KG1 (cell line): Measurements from ENCODE around the gene P2RX3.
"Not testable (repeated sequence)": the region's sequence is repeated elsewhere in the genome, so short reads cannot be mapped to it uniquely, and the experiment has no call there.

Experiments
- DNase-seq: peaks from one replicate; lab custom pipeline; 2025; lab: John Stamatoyannopoulos, UW

The P2RX3 gene

DNA sequence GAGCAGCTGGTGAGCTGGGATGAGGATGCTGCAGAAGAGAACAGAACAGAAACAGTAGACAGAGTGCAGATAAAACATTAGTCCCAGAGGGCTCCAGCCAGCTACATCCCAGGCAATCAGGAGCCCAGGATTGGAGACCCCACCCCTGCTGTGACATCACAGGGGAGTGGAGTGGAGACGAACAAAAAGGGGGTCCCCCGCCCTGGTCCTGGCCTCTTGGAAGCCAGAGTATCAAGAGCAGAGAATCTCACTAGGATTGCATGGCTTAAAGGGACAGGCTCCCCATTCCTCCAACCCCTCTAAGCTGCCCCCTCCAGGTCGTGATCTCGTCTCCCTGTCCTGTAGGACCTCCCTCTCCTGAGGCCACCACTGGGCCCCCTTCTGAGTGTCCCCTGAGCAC, at the start of gene P2RX3:
Gene P2RX3, plus strand, starts transcription at position 211 of the 400 bp plus-strand sequence. CDS start 199 bp downstream, outside the sequence.
- no peak for DNase-seq

DNA sequence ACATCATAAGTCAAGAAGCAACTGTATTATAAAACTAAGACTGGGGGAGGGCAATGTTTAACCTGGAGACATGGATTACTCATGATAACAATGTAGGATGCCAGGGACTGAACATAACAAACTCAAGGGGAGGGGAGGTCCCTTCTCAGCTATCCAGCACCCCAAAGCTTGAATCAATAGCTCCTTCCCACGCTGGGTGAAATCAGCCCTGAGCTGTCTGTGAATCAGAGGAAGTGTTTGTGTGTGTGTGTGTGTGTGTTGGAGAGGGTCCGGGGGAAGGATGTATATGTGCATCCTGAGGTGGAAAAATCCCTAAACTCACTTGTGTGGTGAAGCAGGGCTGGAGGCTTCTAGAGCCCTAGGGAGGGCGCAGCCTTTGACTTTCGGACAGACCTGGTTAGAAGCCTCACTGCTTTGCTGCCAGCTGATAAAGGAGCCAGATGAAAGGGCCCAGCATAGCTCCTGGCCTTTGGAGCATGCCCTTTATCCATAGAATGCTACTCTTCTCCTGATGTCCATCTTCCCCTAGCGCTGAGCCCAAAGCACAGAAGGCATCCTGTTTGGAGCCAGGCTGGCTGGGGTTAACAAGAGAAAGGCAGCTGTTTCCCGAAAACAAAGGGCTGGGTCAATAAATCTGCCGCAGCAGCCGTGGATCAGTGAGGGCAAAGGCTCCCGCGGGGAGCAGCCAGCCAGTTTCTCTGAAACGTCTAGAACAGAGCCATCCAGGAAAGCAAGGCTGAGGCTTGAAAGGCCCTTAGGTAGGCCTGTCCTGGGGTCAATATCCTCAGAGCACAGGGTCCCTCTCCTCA, 49.2 kb upstream of the P2RX3 start:
- DNase-seq = no peak

DNA sequence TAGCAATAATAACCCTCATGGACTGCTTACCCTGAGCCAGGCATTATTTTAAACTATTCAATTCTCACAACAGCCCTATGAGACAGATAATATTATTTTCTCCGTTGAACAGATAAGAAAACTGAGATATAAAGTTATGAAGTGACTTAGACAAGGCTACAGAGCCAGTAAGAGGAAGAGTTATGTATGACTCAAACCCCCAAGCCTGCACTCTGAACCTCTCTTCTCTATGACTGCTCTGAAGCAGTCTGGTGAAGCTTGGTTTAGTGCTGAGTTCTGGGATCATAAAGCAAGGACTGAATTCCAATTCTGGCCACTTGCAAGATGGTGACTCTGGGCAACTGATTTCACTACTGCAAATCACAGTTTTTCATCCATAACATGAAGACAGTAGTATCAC, 47.9 kb upstream of the P2RX3 start:
- DNase-seq = no peak

DNA sequence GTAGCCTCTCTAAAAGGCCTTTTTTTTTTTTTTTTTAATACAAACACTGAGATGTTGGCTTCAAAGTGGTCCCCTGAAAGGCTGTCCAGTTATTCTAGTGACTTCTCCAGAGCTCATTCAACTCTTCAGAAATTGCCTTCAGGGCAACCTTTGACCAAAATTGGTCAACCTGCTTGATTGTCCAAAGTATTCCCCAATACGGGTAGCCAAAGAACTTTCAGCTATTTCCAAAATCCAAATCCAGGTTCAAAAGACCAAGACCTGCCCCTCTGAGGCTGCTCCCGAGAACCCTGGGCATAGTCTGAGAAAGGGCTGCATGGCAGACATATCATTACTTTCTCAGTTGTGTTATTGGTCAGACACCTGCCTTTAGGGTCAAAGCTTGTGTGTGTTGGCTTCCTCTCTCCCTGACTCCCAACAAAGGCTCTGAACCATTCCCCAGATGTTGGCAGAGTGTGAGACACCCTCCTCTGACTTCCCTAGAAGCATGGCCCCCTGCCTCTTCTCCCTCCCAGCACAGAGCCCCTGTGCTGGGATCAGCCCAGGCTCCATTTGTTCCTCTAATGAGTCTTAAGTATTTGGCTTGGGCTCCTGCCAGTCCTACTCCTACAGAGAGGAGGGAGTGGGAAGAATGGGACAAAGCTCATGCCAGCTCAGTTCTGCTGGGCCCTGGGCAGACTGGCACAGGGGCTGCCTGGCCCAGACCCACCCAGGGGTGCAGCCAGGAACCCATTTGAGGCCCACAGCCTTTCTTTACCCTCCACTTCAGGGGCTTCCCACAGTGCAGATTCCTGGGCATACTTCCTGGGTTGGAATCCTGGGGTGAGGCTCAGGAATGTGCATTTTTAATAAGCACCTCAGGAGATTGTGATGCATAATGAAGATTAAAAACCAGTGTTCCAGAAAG, 43.7 kb upstream of the P2RX3 start:
- no peak for DNase-seq

DNA sequence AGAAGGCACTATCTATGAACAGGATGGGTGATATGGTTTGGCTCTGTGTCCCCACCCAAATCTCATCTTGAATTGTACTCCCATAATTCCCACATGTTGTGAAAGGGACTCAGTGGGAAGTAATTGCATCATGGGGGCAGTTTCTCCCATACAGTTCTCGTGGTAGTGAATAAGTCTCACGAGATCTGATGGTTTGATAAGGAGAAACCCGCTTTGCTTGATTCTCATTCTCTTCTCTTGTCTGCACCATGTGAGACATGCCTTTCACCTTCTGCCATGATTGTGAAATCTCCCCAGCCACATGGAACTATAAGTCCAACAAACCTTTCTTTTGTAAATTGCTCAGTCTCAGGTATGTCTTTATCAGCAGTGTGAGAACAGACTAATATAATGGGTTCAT, 41.9 kb upstream of the P2RX3 start:
- DNase-seq = not testable (repeated sequence)

DNA sequence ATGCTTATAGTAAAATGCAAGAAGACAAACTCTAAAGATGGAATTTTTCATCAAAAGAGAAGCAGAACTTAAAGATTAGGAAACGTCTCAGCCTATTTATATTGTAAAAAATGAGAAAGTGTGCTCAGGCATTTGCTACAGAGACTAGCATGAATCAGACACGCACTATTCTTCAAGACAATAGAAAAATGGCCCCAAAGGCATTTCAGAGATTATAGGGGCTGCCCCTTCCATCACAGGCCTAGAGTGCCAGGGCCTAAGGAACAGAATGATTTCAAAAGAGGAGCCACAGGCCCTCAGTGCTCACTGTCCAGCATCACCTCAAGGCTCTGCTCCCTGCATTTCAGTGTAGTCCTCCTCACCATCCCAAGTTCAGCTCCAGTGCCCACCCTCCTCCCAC, 40.9 kb upstream of the P2RX3 start:
- no peak for DNase-seq

DNA sequence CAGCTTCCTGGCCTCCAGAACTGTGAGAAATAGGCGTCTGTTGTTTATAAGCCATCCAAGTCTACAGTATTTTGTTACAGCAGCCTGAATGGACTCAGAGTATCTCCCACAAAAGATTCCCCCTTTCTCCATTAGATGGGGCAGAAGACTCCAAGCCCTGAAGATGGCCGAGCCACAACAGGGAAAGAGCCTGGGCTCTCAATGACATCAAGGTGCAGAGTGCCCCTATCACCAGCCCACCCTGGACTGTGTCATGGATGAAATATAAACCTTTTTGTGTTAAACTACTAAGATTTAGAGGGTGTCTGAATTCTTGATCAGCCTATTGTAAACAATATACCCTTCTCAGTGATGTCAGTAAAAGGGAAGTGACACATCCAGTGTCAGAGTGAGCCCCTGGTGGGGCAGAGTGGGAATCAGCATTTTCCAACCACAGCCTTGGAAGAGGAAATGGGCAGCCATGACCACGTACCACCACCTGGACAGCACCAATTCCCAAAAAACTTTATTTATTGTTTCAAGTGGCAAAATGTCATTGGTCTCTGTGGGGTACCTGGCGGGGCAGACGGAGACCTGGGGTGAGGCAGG, 38.9 kb upstream of the P2RX3 start:
- no peak for DNase-seq

DNA sequence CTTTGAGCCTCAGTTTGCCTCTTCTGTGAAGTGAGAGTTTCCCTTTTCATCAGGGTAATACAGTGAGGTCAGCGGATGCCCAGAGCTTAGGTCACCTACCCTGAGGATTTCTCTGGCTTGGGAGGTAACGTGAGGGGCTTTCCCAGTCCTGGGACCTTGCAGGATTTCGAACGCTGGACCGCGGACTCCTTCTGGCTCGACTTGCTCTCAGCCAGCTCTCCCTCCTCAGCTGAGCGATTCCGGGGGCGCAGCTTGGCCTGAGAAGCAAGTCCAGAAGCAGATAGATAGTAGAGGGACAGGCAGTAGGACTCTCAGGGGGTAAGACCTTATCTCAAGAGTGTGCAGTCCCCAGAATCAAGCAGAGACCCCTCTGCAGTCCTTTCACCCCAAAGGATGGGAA, 37.4 kb upstream of the P2RX3 start:
- DNase-seq = no peak

DNA sequence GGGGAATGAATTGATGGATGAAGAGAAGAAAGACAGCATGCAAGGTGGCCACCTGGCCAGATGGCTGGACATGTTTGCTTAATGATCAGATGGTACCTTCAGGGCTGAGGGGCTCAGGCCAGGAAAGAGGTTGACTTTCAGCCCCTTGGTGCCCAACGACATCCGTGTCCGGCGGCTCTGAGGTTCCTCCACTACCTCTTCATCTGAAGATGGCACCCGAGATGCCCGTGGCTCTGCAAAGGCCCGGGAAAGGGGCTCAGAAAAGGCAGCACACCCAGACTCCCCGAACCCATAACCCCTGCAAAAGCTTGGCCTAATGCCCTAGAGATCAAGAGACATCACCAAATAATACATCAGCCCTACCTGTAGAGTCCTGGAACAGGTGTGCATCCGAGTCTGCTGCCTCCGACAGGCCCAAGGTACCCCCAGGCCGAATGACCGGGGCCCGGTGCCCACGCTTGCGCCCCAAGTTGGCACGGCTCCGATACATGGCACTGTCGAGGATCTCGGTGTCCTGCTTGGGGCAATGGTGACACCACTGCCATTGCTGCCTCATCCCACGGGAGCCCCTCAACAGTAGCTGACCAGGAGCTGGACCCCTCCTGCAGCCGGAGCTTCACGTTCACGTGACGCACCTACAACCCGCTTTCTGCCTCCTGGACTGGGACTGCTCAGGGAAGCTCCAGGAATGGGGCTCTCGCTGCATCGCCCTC, 36.3 kb upstream of the P2RX3 start:
- DNase-seq = no peak

DNA sequence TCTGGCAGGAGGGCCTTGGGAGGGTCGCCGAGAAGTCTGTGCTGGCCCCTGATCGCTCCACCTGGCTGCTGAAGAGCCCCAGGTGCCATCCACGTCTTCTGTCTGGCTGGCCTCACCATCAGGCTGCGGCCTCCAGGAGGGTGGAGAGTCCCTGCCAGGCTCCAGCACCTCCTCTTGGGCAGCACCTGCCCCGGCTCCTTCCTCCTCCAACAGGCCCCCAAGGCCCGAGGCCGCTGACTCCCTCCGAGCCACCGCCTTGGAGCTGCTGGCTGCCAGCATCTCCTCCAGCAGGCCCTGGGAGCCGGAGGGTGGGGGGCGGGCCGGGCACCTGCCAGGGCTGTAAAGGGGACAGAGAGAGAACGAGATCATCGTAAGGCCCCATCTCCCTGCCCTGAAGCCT, 35.7 kb upstream of the P2RX3 start:
- no peak for DNase-seq

DNA sequence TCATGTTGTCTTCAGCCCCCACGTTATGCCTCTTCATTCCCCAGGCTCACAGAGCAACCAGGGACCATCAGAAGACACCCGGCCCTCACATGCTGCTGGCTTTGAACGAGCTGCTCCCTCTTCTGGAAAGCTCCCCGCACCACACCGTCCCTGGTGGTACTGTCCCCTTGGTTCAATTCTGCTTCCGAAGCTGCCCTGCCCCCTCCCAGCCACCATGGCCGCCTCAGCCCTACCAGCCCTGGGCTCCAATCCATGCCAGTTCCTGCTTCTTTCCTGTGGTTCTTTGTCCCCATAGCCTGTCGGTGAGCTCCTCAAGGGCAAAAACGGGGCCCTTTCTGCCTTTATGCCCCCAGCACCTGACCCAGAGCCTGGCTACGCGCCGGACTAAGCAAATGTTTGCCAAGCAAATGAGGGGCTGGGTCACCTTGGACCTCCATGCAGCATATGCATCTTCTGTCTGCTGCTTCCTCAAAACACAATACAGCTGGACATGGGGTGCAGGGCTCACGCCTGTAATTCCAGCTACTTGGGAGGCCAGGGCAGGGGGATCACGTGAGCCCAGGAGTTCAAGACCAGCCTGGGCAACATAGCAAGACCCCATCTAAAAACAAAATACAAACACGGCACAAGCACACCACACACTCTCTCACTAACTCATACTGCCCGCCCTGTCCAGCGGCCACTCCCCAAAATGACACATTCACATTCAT, 34.7 kb upstream of the P2RX3 start:
- no peak for DNase-seq

DNA sequence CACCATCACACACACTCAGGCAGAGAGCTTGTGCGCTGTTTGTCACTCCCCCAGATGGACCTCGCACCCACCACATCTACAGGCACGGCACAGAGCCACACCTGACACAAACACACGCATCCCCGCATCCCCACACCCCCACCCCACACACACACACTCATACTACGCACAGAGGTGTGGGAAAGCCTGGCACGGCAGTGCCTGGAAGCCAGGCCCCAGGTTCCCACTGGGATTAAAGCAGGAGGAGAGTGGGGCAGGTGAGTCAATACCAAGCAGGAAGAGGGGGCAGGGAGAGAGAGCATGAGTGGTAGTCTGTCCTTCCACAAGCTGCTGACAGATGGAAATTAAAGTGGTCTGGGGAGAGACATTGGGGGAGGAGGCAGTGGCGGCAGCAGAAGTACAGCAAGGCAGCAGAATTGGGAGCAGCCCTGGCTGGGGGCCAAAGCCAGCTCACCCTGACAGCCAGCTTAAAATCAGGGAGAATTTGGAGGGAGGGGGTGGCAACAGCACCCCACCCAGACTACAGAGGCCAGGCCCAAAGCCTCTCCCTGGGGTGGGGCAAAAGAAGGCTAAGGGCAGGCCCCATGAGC, 34.1 kb upstream of the P2RX3 start:
- DNase-seq = no peak

DNA sequence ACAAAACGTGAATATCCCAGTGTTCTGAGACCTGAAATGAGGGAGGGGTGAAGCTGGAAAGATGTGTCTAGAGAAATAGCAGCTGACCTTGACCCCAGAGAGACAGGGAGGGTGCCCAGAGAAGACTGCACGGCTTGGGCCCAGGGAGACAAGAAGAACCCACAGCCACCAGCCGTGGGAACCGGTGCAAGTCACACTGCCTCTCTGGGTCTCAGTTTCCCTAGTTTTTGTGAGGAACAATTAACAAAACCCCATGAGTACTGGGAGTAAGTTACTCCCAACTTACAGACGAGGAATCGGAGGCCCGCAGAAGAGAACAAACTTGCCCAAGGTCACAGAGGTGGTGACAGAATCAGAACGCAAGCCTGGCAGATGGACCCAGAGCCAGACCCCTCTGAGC, 32.6 kb upstream of the P2RX3 start:
- no peak for DNase-seq

DNA sequence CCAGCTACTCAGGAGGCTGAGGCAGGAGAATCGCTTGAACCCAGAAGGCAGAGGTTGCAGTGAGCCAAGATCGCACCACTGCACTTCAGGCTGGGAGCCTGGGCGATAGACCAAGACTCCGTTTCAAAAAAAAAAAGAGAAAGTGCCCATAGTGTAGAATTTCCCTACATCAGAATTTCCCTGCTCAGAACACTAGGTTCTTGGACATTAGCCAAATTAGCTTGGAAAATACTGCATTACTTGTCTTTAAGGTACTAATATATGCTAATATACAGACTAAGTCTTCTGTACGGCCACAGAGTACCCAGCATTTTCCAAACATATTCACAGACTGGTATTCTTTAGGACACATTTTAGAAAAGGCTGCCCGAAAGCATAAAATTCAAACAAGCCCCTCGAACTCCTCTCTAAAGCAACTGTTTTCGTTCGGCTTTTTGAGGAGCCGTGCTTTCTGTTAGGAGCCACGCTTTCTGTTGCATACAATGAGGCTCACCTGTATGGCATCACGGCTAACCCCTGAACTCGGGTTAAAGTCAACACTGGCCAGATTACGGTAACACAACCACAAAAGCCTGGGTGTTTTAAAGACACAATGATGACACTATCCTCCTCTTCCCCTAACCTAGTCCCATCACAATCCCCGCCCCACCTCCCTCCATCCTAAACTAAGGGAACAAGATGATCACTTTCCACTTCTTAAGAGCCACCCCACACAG, 31.8 kb upstream of the P2RX3 start:
- no peak for DNase-seq

DNA sequence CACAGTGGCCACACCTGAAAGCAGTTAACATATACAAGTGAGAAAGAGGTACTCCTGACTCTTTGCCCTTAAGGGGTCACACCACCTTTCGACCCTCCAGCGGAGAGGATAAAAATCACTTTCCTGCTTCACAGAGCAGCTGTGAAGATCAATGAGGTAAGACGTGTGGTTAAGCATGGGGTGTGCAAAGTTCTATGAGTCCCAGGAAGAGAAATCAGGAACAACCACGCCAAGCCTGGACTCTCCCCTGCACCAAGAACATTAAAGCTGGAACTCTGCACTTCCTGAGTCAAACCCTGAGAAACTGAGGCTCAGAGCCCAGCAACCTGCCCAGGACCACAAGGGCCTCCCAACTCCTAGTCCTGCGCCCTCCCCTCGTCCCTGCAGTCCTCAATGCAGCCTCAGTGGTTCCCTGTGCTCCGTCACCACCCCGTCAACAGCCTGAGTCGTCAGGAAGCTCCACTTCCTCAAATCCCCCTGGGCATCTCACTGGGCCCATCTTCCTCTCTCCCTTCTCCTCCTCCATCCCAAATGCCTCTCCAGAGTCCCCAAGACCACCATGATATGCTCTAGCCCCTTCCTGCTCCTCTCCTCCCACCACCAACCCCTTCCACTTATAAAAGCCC, 31.1 kb upstream of the P2RX3 start:
- no peak for DNase-seq

DNA sequence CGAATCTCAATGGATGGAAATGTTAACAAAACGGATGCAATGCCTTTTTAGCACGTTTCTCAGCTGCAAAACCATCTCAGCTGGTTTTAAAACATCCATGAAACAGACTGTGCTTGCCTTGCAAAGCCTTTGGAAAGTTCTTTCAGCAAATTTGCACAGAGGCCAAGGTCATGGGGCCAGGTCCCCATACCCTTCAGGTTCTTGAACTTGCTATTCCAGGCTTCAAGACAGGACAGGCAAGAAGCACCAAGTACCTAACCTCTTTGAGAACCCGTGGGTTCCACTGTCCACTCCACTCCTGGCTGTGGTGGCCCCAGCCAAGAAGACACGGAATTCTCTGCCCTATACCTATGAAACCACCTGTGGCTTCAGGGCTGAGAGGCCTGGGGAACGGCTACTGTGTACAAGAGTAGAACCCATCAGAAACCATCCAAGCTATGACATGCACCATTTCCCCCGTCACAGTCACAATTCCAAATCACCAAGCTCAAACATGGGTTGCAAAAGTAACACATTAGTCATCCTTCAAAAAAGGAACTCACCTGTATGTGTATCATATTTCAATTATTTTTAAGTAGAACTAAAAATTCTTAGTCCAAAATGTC, 30.4 kb upstream of the P2RX3 start:
- DNase-seq = no peak

DNA sequence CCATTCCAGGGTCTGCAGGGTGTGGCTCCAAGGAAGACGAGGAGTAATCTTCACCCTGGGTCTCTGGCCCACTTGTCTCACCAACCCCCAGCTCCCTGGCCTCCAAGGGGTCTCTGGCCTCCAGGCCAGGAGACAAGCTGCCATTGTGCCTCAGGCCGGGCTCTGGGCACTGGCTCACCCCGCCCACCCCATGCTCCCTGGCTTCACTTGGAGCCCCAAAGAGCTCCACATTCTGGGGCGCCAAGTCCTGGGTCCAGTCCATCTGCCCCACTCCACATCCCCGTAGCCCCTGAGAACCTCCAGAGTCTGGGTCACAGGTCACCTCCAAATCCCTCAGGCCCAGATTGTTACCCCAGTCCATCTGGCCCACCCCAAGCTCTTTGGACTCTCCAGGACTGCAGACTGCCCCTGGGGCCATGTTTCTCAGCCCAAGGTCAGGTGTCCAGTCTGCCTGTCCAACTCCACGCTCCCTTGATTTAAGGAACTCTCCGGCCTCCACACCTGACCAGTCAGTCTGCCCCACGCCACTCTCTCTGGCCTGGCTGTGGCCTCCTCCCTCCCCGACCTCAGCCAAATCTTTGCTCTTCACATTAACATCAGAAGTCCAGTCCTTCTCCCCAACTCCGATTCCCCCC, 29.6 kb upstream of the P2RX3 start:
- DNase-seq = no peak

DNA sequence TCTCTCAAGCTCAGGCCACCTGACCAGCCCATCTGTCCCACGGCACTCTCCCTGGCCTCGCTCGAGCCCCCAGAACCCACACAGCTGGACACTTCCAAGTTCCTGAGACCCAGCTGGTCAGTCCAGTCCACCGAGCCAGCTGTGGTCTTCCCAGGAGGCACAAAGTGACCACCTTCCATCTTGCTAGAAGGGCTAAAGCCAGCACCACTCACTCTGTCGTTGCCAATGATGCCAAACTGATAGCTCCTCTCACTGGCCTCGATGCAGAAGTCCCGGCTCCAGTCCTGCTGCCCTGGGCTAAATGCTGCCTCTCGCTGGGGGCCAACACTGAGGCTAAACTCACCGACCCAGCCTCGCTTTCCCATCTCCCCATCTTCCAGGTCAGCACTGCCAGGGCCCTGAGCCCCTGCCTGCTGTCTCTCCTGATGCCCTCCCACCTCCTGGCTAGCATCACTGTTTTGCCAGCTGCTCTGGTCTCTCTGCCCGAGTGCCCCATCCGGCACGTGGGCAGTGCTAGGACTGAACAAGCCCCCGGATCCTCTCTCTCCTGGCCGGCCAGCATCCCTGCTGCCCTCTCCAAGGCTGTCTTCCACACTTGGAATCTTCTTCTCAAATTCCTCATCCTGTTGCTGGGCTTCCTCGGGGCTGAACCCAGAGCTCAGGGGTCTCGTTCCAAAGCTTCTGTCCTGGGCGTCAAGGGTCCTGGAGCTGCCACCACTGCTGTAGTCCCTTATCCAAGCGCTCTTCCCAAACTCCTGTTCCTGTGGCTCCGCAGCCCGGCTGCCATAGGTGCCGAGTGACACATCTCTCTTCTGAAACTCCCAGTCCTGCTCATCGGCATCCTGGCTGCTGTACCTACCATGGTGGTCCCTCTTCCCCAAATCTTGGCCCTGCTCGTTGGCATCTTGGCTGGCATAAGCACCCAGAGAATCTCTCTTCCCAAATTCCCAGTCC, 28.8 kb upstream of the P2RX3 start:
- no peak for DNase-seq
